Gastrocnemius medialis (tissue), 4 donors: ENCODE data around the gene CRYGS. TPM values are rescaled to one million over a fixed set of nuclear protein-coding genes. Genes with fewer than 3 reads are reported as not detected.

Experiments
- ATAC-seq, 2 donors: fragments of 150-250 bp; one replicate each; pipeline ENCODE4 v1.9.1; 2016
- DNase-seq, 2 donors: peaks; one replicate each; pipeline ENCODE4 v3.0.0-alpha.2; 2019
- H3K27ac ChIP-seq, 4 donors: fragments of 200-600 bp; sonication (generic); 1 replicate in 1 of 4; 2 replicates in 3 of 4; pipeline ENCODE4 v1.5.1; 2016 to 2018; ENCODE audit warnings: mild to moderate bottlenecking in 2 of 4, moderate library complexity in 1 of 4
- H3K27me3 ChIP-seq, 3 donors: fragments of 200-600 bp; sonication (generic) in 2 of 3; 1 replicate in 1 of 3; 2 replicates in 2 of 3; pipeline versions ENCODE4 v1.5.1 to v1.6.0; 2016 to 2019; ENCODE audit warnings: mild to moderate bottlenecking in 1 of 3, moderate library complexity in 1 of 3
- H3K36me3 ChIP-seq, 2 donors: fragments of 200-600 bp; sonication (generic) in 1 of 2; one replicate each; pipeline ENCODE4 v1.5.1; 2017 to 2018
- H3K4me1 ChIP-seq, 2 donors: fragments of 200-600 bp; sonication (generic) in 1 of 2; one replicate each; pipeline ENCODE4 v1.5.1; 2016 to 2017; ENCODE audit warnings: mild to moderate bottlenecking in 2 of 2
- H3K4me3 ChIP-seq, 4 donors: fragments of 200-600 bp; sonication (generic) in 3 of 4; 1 replicate in 1 of 4; 2 replicates in 3 of 4; pipeline ENCODE4 v1.5.1; 2016 to 2019; ENCODE audit warnings: mild to moderate bottlenecking in 2 of 4
- H3K9me3 ChIP-seq, 3 donors: fragments of 200-600 bp; sonication (generic) in 2 of 3; 1 replicate in 1 of 3; 2 replicates in 2 of 3; pipeline ENCODE4 v1.5.1; 2016 to 2019
- CTCF ChIP-seq, 5 experiments: fragments of 450-650 bp in 3 of 5; fragments of 200-600 bp in 2 of 5; sonication (generic) in 2 of 5; IDR thresholded peaks in 4 of 5; conservative IDR thresholded peaks in 1 of 5; 1 replicate in 4 of 5; 2 replicates in 1 of 5; pipeline ENCODE4 v1.5.1; 2016 to 2019; ENCODE audit warnings: antibody characterized with exemption in 5 of 5, mild to moderate bottlenecking in 3 of 5, moderate library complexity in 3 of 5
- POLR2A ChIP-seq, 2 donors: fragments of 450-650 bp; IDR thresholded peaks; one replicate each; pipeline ENCODE4 v1.6.1; 2017; ENCODE audit warnings: antibody characterized with exemption in 2 of 2, mild to moderate bottlenecking in 2 of 2, moderate library complexity in 2 of 2
- in situ Hi-C, 4 donors: fragments of 200-750 bp; cut with MboI; loops; one replicate each; pipeline versions ENCODE4 v1.15.0 to v1.8.0; 2017; ENCODE audit warnings: low sequenced_read_pairs in 4 of 4
- intact Hi-C: fragments of 100-400 bp; cut with DNase I; formaldehyde crosslinking; loops from one replicate; pipeline ENCODE4 v1.15.1; 2023; ENCODE audit warnings: low total_unique reads
- total RNA-seq, 4 donors: library from RNA; depleted of rRNA; stranded (reverse); fragments of >200 nt; gene quantifications; one replicate each; pipeline versions ENCODE4 v1.1.0 to v1.2.3, GENCODE V29; 2016

The CRYGS gene
- total RNA-seq, 4 donors from 2014 or later: 2.1 TPM; not detected in 3

- intact Hi-C loops: no loop called here
Observed at GRCh38 chr3:186524616-186525015, 19.6 kb downstream of the CRYGS start.

GRCh38 chr3:186523434-186523833 is 20.7 kb downstream of the CRYGS start:
- no peaks in the 10 kb centered on the region for H3K9me3 ChIP-seq
- no peak for ATAC-seq
- peaks cover 0 to 5% (median 2%) of the 10 kb centered on the region in 3 donors for H3K27me3 ChIP-seq
- in situ Hi-C loops (no loop called here), intact Hi-C loops (no loop called here)
- no peaks in the 10 kb centered on the region for H3K36me3 ChIP-seq
- TF ChIP-seq CTCF (IDR thresholded peaks at IDR 0.05 in 4 of 5, conservative IDR thresholded peaks at IDR 0.05 in 1 of 5): no peak
- TF ChIP-seq POLR2A (IDR thresholded peaks at IDR 0.05): no peak
- H3K4me3 ChIP-seq: no peak overlapping the region
- H3K27ac ChIP-seq: no peak overlapping the region
- no peaks in the 10 kb centered on the region for H3K4me1 ChIP-seq
- no peak for DNase-seq

More at GRCh38 chr3:186524616-186525015, 19.6 kb downstream of the CRYGS start:
- H3K4me1 ChIP-seq: no peaks in the 10 kb centered on the region
- no peak overlapping the region for H3K4me3 ChIP-seq
- H3K9me3 ChIP-seq: no peaks in the 10 kb centered on the region
- in situ Hi-C loops: no loop called here
- H3K36me3 ChIP-seq: no peaks in the 10 kb centered on the region
- peaks cover 0 to 5% (median 2%) of the 10 kb centered on the region in 3 donors for H3K27me3 ChIP-seq
- ATAC-seq (no peak), DNase-seq (no peak)
- H3K27ac ChIP-seq: no peak overlapping the region
- TF ChIP-seq CTCF (IDR thresholded peaks at IDR 0.05 in 4 of 5, conservative IDR thresholded peaks at IDR 0.05 in 1 of 5) (no peak), POLR2A (IDR thresholded peaks at IDR 0.05) (no peak)

GRCh38 chr3:186523022-186523421 is 21.2 kb downstream of the CRYGS start:
- no peaks in the 10 kb centered on the region for H3K4me1 ChIP-seq
- ATAC-seq (no peak), DNase-seq (no peak)
- no peak overlapping the region for H3K27ac ChIP-seq
- no peak for TF ChIP-seq CTCF (IDR thresholded peaks at IDR 0.05 in 4 of 5, conservative IDR thresholded peaks at IDR 0.05 in 1 of 5)
- no peak for TF ChIP-seq POLR2A (IDR thresholded peaks at IDR 0.05)
- no peaks in the 10 kb centered on the region for H3K36me3 ChIP-seq
- H3K9me3 ChIP-seq: no peaks in the 10 kb centered on the region
- intact Hi-C loops: no loop called here
- no peak overlapping the region for H3K4me3 ChIP-seq
- in situ Hi-C loops: no loop called here
- peaks cover 0 to 5% (median 2%) of the 10 kb centered on the region in 3 donors for H3K27me3 ChIP-seq

- Histone ChIP-seq H3K27me3 (peaks cover 0 to 5% (median 2%) of the 10 kb centered on the region in 3 donors), H3K4me3 (no peak overlapping the region), H3K27ac (no peak overlapping the region), H3K36me3 (no peaks in the 10 kb centered on the region), H3K9me3 (no peaks in the 10 kb centered on the region), H3K4me1 (no peaks in the 10 kb centered on the region)
- ATAC-seq: no peak
- intact Hi-C loops (no loop called here), in situ Hi-C loops (no loop called here)
- DNase-seq: no peak
- TF ChIP-seq CTCF (IDR thresholded peaks at IDR 0.05 in 4 of 5, conservative IDR thresholded peaks at IDR 0.05 in 1 of 5) (no peak), POLR2A (IDR thresholded peaks at IDR 0.05) (no peak)
Observed at GRCh38 chr3:186520957-186521842, 23.0 kb downstream of the CRYGS start.
